ENCODE data around the gene CILP2. TPM values are rescaled to one million over a fixed set of nuclear protein-coding genes. Genes with fewer than 3 reads are reported as not detected.

The CILP2 gene
- total RNA-seq, 1 experiment from 2014 or later = 2.0 TPM

DNA sequence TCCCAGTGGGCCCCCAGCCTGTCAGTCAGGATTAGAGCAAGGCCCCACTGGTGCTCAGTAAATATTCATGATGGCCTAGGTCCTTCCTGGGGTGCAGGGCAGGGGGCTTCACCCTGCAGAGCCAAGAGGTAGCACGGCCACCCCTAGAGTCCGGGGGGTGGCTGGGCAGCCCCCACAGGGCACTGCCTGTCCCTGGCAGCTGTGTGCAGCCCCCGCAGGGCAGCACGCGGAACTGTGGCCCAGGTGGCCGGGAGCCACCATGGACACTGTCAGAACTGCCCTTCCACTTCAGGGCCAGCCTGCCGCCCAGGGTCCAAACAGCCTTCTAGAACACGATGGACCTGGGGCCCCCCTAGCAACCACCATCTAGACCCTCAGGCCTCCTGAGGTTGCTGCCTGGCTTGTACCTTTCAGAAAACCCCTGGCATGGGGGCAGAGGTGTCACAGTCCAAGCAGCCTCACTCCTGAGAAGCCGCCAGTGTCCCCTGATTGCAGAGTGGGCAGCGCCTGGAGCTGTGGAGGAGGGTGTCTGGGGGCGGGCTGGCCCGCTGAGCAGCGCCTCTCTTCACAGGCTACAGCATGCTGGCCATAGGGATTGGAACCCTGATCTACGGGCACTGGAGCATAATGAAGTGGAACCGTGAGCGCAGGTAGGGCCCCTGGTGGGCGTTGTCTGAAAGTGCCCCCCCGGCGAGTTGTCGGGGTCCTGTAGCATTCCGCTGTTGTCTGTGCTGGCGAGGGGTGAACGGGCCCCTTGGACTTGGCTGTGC lies 12.3 kb upstream of the CILP2 start:
- peaks cover 13% of the 10 kb centered on the region; the same call in 1 of the 2 replicates for H3K36me3 ChIP-seq (ENCODE audit: low read depth, low read length)
- no peak overlapping the region for H3K27ac ChIP-seq (ENCODE audit: low read length)
- 0 out of 2 replicates have a peak, but pooled peaks cover 5% of the 10 kb centered on the region for H4K20me1 ChIP-seq (ENCODE audit: low read length)
- DNase-seq = no peak
- no TSS peak for BruUV-seq (replicated peaks)
- no peaks in the 10 kb centered on the region for H3K9me3 ChIP-seq (ENCODE audit: low read length)
- no peak overlapping the region for H2AFZ ChIP-seq (ENCODE audit: low read length)
- no peaks in the 10 kb centered on the region for H3K27me3 ChIP-seq (ENCODE audit: low read length)
- no peaks in the 10 kb centered on the region for H3F3A ChIP-seq (ENCODE audit: low read length, unreplicated experiment)
- no peak overlapping the region for H3K4me3 ChIP-seq (ENCODE audit: low read length)
- H3K4me1 ChIP-seq (ENCODE audit: insufficient read depth, low read length) = no peaks in the 10 kb centered on the region
- CTCF ChIA-PET = no interaction called here
- H3K79me2 ChIP-seq (ENCODE audit: low read length) = peaks cover 42% of the 10 kb centered on the region
- no peak for ATAC-seq
- no peaks in the 10 kb centered on the region for H3K9me2 ChIP-seq (replicated peaks; ENCODE audit: low read length)
- H3K9ac ChIP-seq (ENCODE audit: low read length) = no peak overlapping the region
- intact Hi-C loops (cut with micrococcal nuclease) = no loop called here
- TF ChIP-seq CTCF (conservative IDR thresholded peaks at IDR 0.05; ENCODE audit: low read depth, low read length) (no peak), EZH2 (IDR thresholded peaks at IDR 0.05; ENCODE audit: low read length, unreplicated experiment) (no peak), EZH2phosphoT487 (IDR thresholded peaks at IDR 0.05; ENCODE audit: borderline replicate concordance, low read length) (no peak)
- POLR2A ChIA-PET (ENCODE audit: unreplicated experiment) = no interaction called here
- H3K4me2 ChIP-seq (ENCODE audit: low read length) = no peak overlapping the region

DNA sequence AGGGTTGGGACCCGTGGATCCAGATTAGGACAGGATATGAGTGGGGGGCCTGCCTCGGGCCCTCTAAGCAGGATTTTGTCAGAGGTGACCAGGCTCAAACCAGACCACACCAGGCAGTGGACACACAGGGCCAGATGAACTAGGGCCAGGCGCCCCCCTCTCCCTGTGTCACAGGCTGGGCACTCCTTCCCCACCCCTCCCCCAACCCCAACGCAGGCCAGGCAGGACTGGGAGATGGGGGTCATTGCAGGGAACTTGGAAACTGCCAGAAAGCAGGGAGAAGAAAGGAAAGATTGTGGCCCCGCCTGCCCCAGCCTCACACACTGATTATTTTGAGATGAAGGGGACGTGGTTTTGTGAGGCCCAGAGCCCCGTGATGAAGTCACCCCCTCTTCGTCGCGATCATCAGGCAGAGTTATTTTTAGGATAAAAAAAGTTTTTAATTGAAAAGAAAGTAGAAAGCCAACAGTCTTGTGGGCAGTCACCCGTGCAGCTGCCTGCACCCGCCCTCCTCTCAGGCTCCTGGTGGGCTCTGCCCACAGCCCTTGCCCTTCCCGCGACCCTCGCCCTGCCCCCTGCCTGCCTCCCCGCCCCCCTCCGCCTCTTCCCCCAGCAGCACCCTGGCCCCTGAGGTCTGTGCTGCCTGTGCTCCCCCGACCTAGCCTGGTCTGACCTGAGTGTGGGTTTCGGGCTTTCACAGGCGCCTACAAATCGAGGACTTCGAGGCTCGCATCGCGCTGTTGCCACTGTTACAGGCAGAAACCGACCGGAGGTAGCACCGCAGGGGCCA lies 11.3 kb upstream of the CILP2 start:
- peaks cover 13% of the 10 kb centered on the region; the same call in 1 of the 2 replicates for H3K36me3 ChIP-seq (ENCODE audit: low read depth, low read length)
- peaks cover 32% of the 10 kb centered on the region for H3K79me2 ChIP-seq (ENCODE audit: low read length)
- 0 out of 2 replicates have a peak, but pooled peaks cover 5% of the 10 kb centered on the region for H4K20me1 ChIP-seq (ENCODE audit: low read length)
- no peaks in the 10 kb centered on the region for H3K9me2 ChIP-seq (replicated peaks; ENCODE audit: low read length)
- H3K4me2 ChIP-seq (ENCODE audit: low read length) = no peak overlapping the region
- no peaks in the 10 kb centered on the region for H3K27me3 ChIP-seq (ENCODE audit: low read length)
- H2AFZ ChIP-seq (ENCODE audit: low read length) = no peak overlapping the region
- no TSS peak for BruUV-seq (replicated peaks)
- no peak for ATAC-seq
- H3K9ac ChIP-seq (ENCODE audit: low read length) = no peak overlapping the region
- no peak overlapping the region for H3K27ac ChIP-seq (ENCODE audit: low read length)
- POLR2A ChIA-PET (ENCODE audit: unreplicated experiment) = no interaction called here
- H3F3A ChIP-seq (ENCODE audit: low read length, unreplicated experiment) = no peaks in the 10 kb centered on the region
- TF ChIP-seq EZH2phosphoT487 (IDR thresholded peaks at IDR 0.05; ENCODE audit: borderline replicate concordance, low read length) = no peak
- no peak for TF ChIP-seq EZH2 (IDR thresholded peaks at IDR 0.05; ENCODE audit: low read length, unreplicated experiment)
- TF ChIP-seq CTCF (conservative IDR thresholded peaks at IDR 0.05; ENCODE audit: low read depth, low read length) = no peak
- no peaks in the 10 kb centered on the region for H3K9me3 ChIP-seq (ENCODE audit: low read length)
- no peak for DNase-seq
- no peak overlapping the region for H3K4me3 ChIP-seq (ENCODE audit: low read length)
- H3K4me1 ChIP-seq (ENCODE audit: insufficient read depth, low read length) = no peaks in the 10 kb centered on the region
- intact Hi-C loops (cut with micrococcal nuclease) = no loop called here
- CTCF ChIA-PET = no interaction called here

- no peaks in the 10 kb centered on the region for H3K9me2 ChIP-seq (replicated peaks; ENCODE audit: low read length)
- H3K4me1 ChIP-seq (ENCODE audit: insufficient read depth, low read length) = no peaks in the 10 kb centered on the region
- ChIA-PET CTCF (no interaction called here), POLR2A (ENCODE audit: unreplicated experiment) (no interaction called here)
- no peak overlapping the region for H3K4me2 ChIP-seq (ENCODE audit: low read length)
- no peak for TF ChIP-seq EZH2phosphoT487 (IDR thresholded peaks at IDR 0.05; ENCODE audit: borderline replicate concordance, low read length)
- TF ChIP-seq CTCF (conservative IDR thresholded peaks at IDR 0.05; ENCODE audit: low read depth, low read length) = no peak
- TF ChIP-seq EZH2 (IDR thresholded peaks at IDR 0.05; ENCODE audit: low read length, unreplicated experiment) = no peak
- peaks cover 27% of the 10 kb centered on the region for H3K79me2 ChIP-seq (ENCODE audit: low read length)
- no peak overlapping the region for H3K9ac ChIP-seq (ENCODE audit: low read length)
- H3F3A ChIP-seq (ENCODE audit: low read length, unreplicated experiment) = no peaks in the 10 kb centered on the region
- H3K27ac ChIP-seq (ENCODE audit: low read length) = no peak overlapping the region
- ATAC-seq (no peak), DNase-seq (no peak)
- intact Hi-C loops (cut with micrococcal nuclease) = no loop called here
- 0 out of 2 replicates have a peak, but pooled peaks cover 5% of the 10 kb centered on the region for H4K20me1 ChIP-seq (ENCODE audit: low read length)
- no TSS peak for BruUV-seq (replicated peaks)
- peaks cover 13% of the 10 kb centered on the region; the same call in 1 of the 2 replicates for H3K36me3 ChIP-seq (ENCODE audit: low read depth, low read length)
- no peaks in the 10 kb centered on the region for H3K27me3 ChIP-seq (ENCODE audit: low read length)
- no peak overlapping the region for H3K4me3 ChIP-seq (ENCODE audit: low read length)
- no peak overlapping the region for H2AFZ ChIP-seq (ENCODE audit: low read length)
- H3K9me3 ChIP-seq (ENCODE audit: low read length) = no peaks in the 10 kb centered on the region
Measured at GRCh38 chr19:19527371-19527656, 10.8 kb upstream of the CILP2 start.

Data from PC-3 (cell line).